ENCODE measurements around the gene DGKG. TPM values are rescaled to one million over a fixed set of nuclear protein-coding genes. Genes with fewer than 3 reads are reported as not detected.

DGKG gene
- total RNA-seq, 4 donors from 2014 or later = 1.3 to 5.7 (median 2.3) TPM

GRCh38 chr3:186150041-186150830, 211.8 kb downstream of the DGKG start:
- no peaks in the 10 kb centered on the region for H3K36me3 ChIP-seq

GRCh38 chr3:186149319-186149960, 212.6 kb downstream of the DGKG start:
- 80 to 86% methylated on average over 15 of the region's 15 CpGs for WGBS, 2 donors

More at GRCh38 chr3:186150041-186150830, 211.8 kb downstream of the DGKG start:
- H3K27ac ChIP-seq = no peak overlapping the region
- no peaks in the 10 kb centered on the region for H3K27me3 ChIP-seq
- no peak overlapping the region for H3K4me3 ChIP-seq
- H3K9me3 ChIP-seq = no peaks in the 10 kb centered on the region
- DNase-seq (ENCODE audit: low spot score in 2 of 2) = no peak
- H3K4me1 ChIP-seq = no peaks in the 10 kb centered on the region
- TF ChIP-seq POLR2A (IDR thresholded peaks at IDR 0.05) (no peak), CTCF (IDR thresholded peaks at IDR 0.05) (no peak), EP300 (IDR thresholded peaks at IDR 0.05) (no peak)
- WGBS, 2 donors = 66 to 73% methylated on average over 11 of the region's 11 CpGs

GRCh38 chr3:186144257-186144656, 217.8 kb downstream of the DGKG start:
- H3K9me3 ChIP-seq = no peaks in the 10 kb centered on the region
- no peaks in the 10 kb centered on the region for H3K36me3 ChIP-seq
- TF ChIP-seq EP300 (IDR thresholded peaks at IDR 0.05) (no peak), POLR2A (IDR thresholded peaks at IDR 0.05) (no peak), CTCF (IDR thresholded peaks at IDR 0.05) (no peak)
- no peaks in the 10 kb centered on the region for H3K4me1 ChIP-seq
- H3K4me3 ChIP-seq = no peak overlapping the region
- H3K27ac ChIP-seq = no peak overlapping the region
- no peak for DNase-seq (ENCODE audit: low spot score in 2 of 2)
- no peaks in the 10 kb centered on the region for H3K27me3 ChIP-seq
- WGBS, 2 donors = 91 to 94% methylated on average over 5 of the region's 5 CpGs

More at GRCh38 chr3:186149319-186149960, 212.6 kb downstream of the DGKG start:
- Histone ChIP-seq H3K36me3 (no peaks in the 10 kb centered on the region), H3K27ac (no peak overlapping the region), H3K4me3 (no peak overlapping the region), H3K27me3 (no peaks in the 10 kb centered on the region), H3K4me1 (no peaks in the 10 kb centered on the region), H3K9me3 (no peaks in the 10 kb centered on the region)
- TF ChIP-seq POLR2A (IDR thresholded peaks at IDR 0.05) = no peak
- TF ChIP-seq EP300 (IDR thresholded peaks at IDR 0.05) = no peak
- TF ChIP-seq CTCF (IDR thresholded peaks at IDR 0.05) = no peak
- DNase-seq (ENCODE audit: low spot score in 2 of 2) = no peak

- H3K4me3 ChIP-seq = no peak overlapping the region
- TF ChIP-seq POLR2A (IDR thresholded peaks at IDR 0.05) = no peak
- TF ChIP-seq EP300 (IDR thresholded peaks at IDR 0.05) = no peak
- TF ChIP-seq CTCF (IDR thresholded peaks at IDR 0.05) = no peak
- DNase-seq (ENCODE audit: low spot score in 2 of 2) = no peak
- H3K9me3 ChIP-seq = no peaks in the 10 kb centered on the region
- no peaks in the 10 kb centered on the region for H3K36me3 ChIP-seq
- no peak overlapping the region for H3K27ac ChIP-seq
- no peaks in the 10 kb centered on the region for H3K27me3 ChIP-seq
- H3K4me1 ChIP-seq = no peaks in the 10 kb centered on the region
- 72 to 92% methylated on average over 1 of the region's 1 CpG for WGBS, 2 donors
Observed at GRCh38 chr3:186143250-186143649, 218.8 kb downstream of the DGKG start.

- no peak overlapping the region for H3K4me3 ChIP-seq
- TF ChIP-seq POLR2A (IDR thresholded peaks at IDR 0.05) = no peak
- TF ChIP-seq EP300 (IDR thresholded peaks at IDR 0.05) = no peak
- TF ChIP-seq CTCF (IDR thresholded peaks at IDR 0.05) = no peak
- no peaks in the 10 kb centered on the region for H3K36me3 ChIP-seq
- H3K4me1 ChIP-seq = no peaks in the 10 kb centered on the region
- no peak for DNase-seq (ENCODE audit: low spot score in 2 of 2)
- no peaks in the 10 kb centered on the region for H3K9me3 ChIP-seq
- no peaks in the 10 kb centered on the region for H3K27me3 ChIP-seq
- no peak overlapping the region for H3K27ac ChIP-seq
Observed at GRCh38 chr3:186142393-186142932, 219.6 kb downstream of the DGKG start.

All from tibial nerve (tissue), 4 donors.